CD4-positive, alpha-beta memory T cell (primary cell): ENCODE results near the gene ELOVL6. TPM values are rescaled to one million over a fixed set of nuclear protein-coding genes. Genes with fewer than 3 reads are reported as not detected.

ENCODE experiments used
- CTCF ChIA-PET: fragments of 350-600 bp; sonication (Branson Sonifier 250); formaldehyde crosslinking; loops from one replicate; lab custom pipeline; 2021; ENCODE audit warnings: inconsistent platforms; ENCODE audit not compliant: partially characterized antibody; lab: Charles Lee
- POLR2A ChIA-PET: fragments of 350-600 bp; sonication (Branson Sonifier 250); formaldehyde crosslinking; loops from one replicate; lab custom pipeline; 2021; ENCODE audit not compliant: partially characterized antibody; lab: Charles Lee
- DNase-seq, 5 donors: peaks; one replicate each; pipeline versions ENCODE4 v3.0.0 to v3.0.0-alpha.2; 2020 to 2022; ENCODE audit warnings: mixed read lengths in 1 of 5
- H3K27ac ChIP-seq: one replicate; pipeline ENCODE4 v1.7.0; 2013; ENCODE audit warnings: low read depth, low read length
- H3K27me3 ChIP-seq: 2 replicates; pipeline ENCODE4 v1.7.0; 2013; ENCODE audit warnings: mild to moderate bottlenecking, low read length, moderate library complexity; ENCODE audit not compliant: insufficient read depth
- H3K36me3 ChIP-seq: 2 replicates; pipeline ENCODE4 v1.7.0; 2013; ENCODE audit warnings: mild to moderate bottlenecking, low read length, moderate library complexity; ENCODE audit not compliant: insufficient read depth
- H3K4me1 ChIP-seq: 2 replicates; pipeline ENCODE4 v1.7.0; 2013; ENCODE audit warnings: mild to moderate bottlenecking, low read length, moderate library complexity; ENCODE audit not compliant: insufficient read depth
- H3K4me3 ChIP-seq, 2 donors: one replicate each; pipeline ENCODE4 v1.7.0; 2013; ENCODE audit warnings: low read length in 2 of 2, mild to moderate bottlenecking in 1 of 2
- H3K9me3 ChIP-seq, 2 donors: one replicate each; pipeline ENCODE4 v1.7.0; 2013; ENCODE audit warnings: low read length in 2 of 2, control low read depth in 1 of 2; ENCODE audit not compliant: control insufficient read depth in 1 of 2
- H3K27ac Mint-ChIP-seq, 7 donors: one replicate each; pipeline ENCODE4 v1.8.0; 2020 to 2021; ENCODE audit warnings: mixed read lengths in 7 of 7, mild to moderate bottlenecking in 6 of 7, inconsistent platforms in 3 of 7, moderate library complexity in 3 of 7
- H3K27me3 Mint-ChIP-seq, 2 donors: one replicate each; pipeline ENCODE4 v1.8.0; 2020 to 2021; ENCODE audit warnings: mixed read lengths in 2 of 2
- H3K36me3 Mint-ChIP-seq, 2 donors: one replicate each; pipeline ENCODE4 v1.8.0; 2020 to 2021; ENCODE audit warnings: mixed read lengths in 2 of 2, inconsistent platforms in 1 of 2, mild to moderate bottlenecking in 1 of 2
- H3K4me1 Mint-ChIP-seq, 4 donors: one replicate each; pipeline ENCODE4 v1.8.0; 2020 to 2021; ENCODE audit warnings: mixed read lengths in 4 of 4, mild to moderate bottlenecking in 1 of 4
- H3K4me3 Mint-ChIP-seq, 8 donors: one replicate each; pipeline ENCODE4 v1.8.0; 2020 to 2021; ENCODE audit warnings: mixed read lengths in 8 of 8, mild to moderate bottlenecking in 7 of 8, moderate library complexity in 6 of 8, inconsistent platforms in 3 of 8
- H3K9me3 Mint-ChIP-seq, 8 donors: one replicate each; pipeline ENCODE4 v1.8.0; 2020 to 2021; ENCODE audit warnings: mixed read lengths in 8 of 8, mild to moderate bottlenecking in 5 of 8, inconsistent platforms in 3 of 8, moderate library complexity in 1 of 8
- intact Hi-C: fragments of 100-400 bp; cut with micrococcal nuclease; formaldehyde crosslinking; loops from one replicate; pipeline ENCODE4 v1.15.1; 2023
- polyA plus RNA-seq, 2 donors: library from polyadenylated mRNA; unstranded; fragments of 300-500 nt; fragmentation: Illumina TruSeq; gene quantifications; one replicate each; pipeline ENCODE4 v1.2.3, GENCODE V29; 2021
- total RNA-seq, 2 experiments: library from RNA; stranded (reverse); gene quantifications; one replicate each; pipeline ENCODE4 v1.2.3, GENCODE V29; 2021

ELOVL6 gene
- total and polyA plus RNA-seq, 4 experiments from 2014 or later: 1.1 to 3.4 (median 2.3) TPM

DNA sequence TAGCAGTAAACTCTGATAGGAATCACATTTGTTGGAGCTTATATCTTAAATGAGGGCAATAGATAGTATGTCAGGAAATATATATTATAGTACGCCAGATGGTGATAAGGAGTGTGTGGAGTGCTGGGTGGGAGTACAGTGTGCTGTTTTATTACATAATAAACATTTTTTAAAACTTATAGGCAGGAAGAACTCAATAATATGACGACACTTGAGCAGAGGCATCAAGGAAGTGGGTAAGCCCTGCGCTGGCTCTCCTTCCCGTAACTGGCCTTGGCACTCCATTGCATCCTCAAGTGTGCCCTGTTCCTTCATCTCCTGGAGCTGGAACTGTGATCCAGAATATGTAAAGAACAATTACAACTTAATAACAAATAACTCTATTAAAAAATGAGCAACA lies 123.8 kb downstream of the ELOVL6 start:
- H3K9me3 ChIP-seq: no peaks in the 10 kb centered on the region
- intact Hi-C loops: no loop called here
- peaks cover 0 to 1% of the 10 kb centered on the region in 2 donors for H3K27me3 Mint-ChIP-seq
- H3K4me1 ChIP-seq: no peaks in the 10 kb centered on the region
- H3K27ac Mint-ChIP-seq: no peak overlapping the region
- DNase-seq: no peak
- no peak overlapping the region for H3K4me3 ChIP-seq
- no peaks in the 10 kb centered on the region for H3K36me3 ChIP-seq
- CTCF ChIA-PET: interaction anchor here (0.8 kb wide), 1 partner anchor 10 kb away, joined by 3 read pairs; no protein-coding TSS in a partner anchor
- H3K4me1 Mint-ChIP-seq: peaks cover 0 to 5% (median under 1%) of the 10 kb centered on the region in 4 donors
- H3K36me3 Mint-ChIP-seq: peaks cover 4 to 11% of the 10 kb centered on the region in 2 donors
- H3K27me3 ChIP-seq: no peaks in the 10 kb centered on the region
- H3K27ac ChIP-seq: no peak overlapping the region
- no peak overlapping the region for H3K4me3 Mint-ChIP-seq
- POLR2A ChIA-PET: no interaction called here
- peaks cover 0 to 8% (median 2%) of the 10 kb centered on the region in 8 donors for H3K9me3 Mint-ChIP-seq

DNA sequence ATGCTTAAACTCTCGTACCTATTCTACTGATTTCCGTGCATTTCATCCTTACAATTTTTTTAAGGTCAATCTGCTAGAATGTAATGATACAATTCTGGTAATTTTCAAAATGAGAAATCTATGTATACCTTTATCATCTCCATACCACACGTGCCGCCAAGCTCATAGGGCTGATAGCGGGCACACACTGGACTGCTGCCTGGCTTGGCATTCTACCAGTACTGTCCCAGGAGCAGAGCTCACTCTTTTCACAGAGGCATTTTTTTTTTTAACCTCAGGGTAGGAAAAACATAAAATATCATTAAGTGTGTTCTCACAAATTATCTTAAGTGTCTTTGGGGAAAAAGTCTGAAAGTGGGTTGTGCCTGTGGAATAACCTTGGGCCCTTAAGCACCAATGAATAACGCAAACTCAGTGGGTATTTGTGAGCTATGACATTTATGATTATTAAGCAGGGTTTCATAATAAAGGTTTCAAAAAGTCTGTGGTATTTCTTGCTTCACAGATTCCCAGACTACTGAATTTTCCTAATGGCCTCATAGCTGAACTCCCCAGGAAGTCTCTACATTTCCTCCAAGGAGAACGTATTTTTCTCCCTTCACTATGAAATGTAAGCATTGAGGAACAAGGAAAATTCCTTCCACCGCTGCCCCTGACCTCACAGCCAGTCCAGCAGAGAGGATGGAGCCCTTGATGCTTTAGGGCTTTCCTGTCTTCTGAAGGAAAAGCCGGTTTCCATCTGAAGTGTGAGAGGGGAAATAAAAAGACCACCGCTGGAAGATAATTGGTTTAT lies 125.2 kb downstream of the ELOVL6 start:
- Histone ChIP-seq H3K4me3 (no peak overlapping the region), H3K4me1 (no peaks in the 10 kb centered on the region), H3K27me3 (no peaks in the 10 kb centered on the region), H3K9me3 (no peaks in the 10 kb centered on the region), H3K36me3 (no peaks in the 10 kb centered on the region), H3K27ac (no peak overlapping the region)
- H3K4me1 Mint-ChIP-seq: peaks cover 0 to 5% (median under 1%) of the 10 kb centered on the region in 4 donors
- no peak for DNase-seq
- intact Hi-C loops: no loop called here
- H3K27ac Mint-ChIP-seq: no peak overlapping the region
- peaks cover 0 to 8% (median 0%) of the 10 kb centered on the region in 8 donors for H3K9me3 Mint-ChIP-seq
- ChIA-PET POLR2A (no interaction called here), CTCF (no interaction called here)
- H3K4me3 Mint-ChIP-seq: no peak overlapping the region
- no peaks in the 10 kb centered on the region for H3K27me3 Mint-ChIP-seq
- H3K36me3 Mint-ChIP-seq: peaks cover 0 to 4% of the 10 kb centered on the region in 2 donors

DNA sequence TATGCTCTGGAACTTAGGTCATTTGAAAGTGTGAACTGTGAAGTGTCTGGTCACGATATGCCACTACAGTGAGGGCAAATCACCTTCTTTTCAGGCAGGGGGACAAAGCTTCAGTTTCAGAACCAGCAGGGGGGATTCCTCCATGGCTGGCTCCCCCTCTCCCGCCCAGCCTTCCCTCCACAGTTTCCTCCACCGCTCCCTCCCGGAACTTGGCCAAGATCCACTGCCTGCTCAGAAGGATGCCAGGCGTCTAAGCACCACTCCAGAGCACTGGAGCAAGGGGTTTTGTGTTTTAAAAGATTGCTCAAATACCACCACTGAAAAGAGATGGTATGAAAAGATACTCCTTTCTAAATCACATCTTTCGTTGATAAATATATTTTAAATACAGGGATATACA lies 126.9 kb downstream of the ELOVL6 start:
- Mint-ChIP-seq H3K27ac (no peak overlapping the region), H3K4me1 (peaks cover 0 to under 1% (median under 1%) of the 10 kb centered on the region in 4 donors), H3K4me3 (no peak overlapping the region), H3K36me3 (peaks cover 0 to 4% of the 10 kb centered on the region in 2 donors), H3K27me3 (no peaks in the 10 kb centered on the region), H3K9me3 (peaks cover 0 to 5% (median 0%) of the 10 kb centered on the region in 8 donors)
- Histone ChIP-seq H3K4me3 (no peak overlapping the region), H3K4me1 (no peaks in the 10 kb centered on the region), H3K27ac (no peak overlapping the region), H3K27me3 (no peaks in the 10 kb centered on the region), H3K36me3 (no peaks in the 10 kb centered on the region), H3K9me3 (no peaks in the 10 kb centered on the region)
- intact Hi-C loops: no loop called here
- ChIA-PET CTCF (interaction anchor here (2.4 kb wide), 1 partner anchor 22 kb away, joined by 9 read pairs; no protein-coding TSS in a partner anchor), POLR2A (no interaction called here)
- DNase-seq: no peak

DNA sequence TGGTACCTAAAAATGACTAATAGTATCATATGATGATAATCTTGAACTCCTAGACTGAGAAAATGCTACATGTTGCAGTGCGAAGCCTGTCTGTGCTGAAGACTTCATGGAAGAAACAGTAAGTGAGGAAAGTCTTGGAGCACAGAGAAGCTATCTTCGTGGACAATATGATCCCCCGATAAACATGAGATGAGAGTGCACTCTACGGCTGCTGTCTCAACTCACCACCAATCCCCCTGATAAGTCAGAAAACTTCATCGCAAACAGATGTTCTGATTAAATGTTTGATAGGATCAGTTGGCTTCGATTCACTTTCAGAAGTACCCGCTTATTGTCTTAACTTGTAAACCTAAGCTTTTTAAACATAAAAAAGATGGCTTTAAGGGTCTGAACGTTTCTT lies 130.2 kb downstream of the ELOVL6 start:
- intact Hi-C loops: no loop called here
- H3K27ac ChIP-seq: no peak overlapping the region
- no peaks in the 10 kb centered on the region for H3K9me3 ChIP-seq
- no peak overlapping the region for H3K4me3 ChIP-seq
- Mint-ChIP-seq H3K9me3 (no peaks in the 10 kb centered on the region), H3K4me3 (no peak overlapping the region), H3K27ac (no peak overlapping the region), H3K27me3 (no peaks in the 10 kb centered on the region), H3K4me1 (no peaks in the 10 kb centered on the region), H3K36me3 (no peaks in the 10 kb centered on the region)
- H3K36me3 ChIP-seq: no peaks in the 10 kb centered on the region
- ChIA-PET CTCF (interaction anchor here (3.2 kb wide), 1 partner anchor 18 kb away, joined by 12 read pairs; no protein-coding TSS in a partner anchor), POLR2A (no interaction called here)
- H3K4me1 ChIP-seq: no peaks in the 10 kb centered on the region
- no peaks in the 10 kb centered on the region for H3K27me3 ChIP-seq
- DNase-seq: no peak

DNA sequence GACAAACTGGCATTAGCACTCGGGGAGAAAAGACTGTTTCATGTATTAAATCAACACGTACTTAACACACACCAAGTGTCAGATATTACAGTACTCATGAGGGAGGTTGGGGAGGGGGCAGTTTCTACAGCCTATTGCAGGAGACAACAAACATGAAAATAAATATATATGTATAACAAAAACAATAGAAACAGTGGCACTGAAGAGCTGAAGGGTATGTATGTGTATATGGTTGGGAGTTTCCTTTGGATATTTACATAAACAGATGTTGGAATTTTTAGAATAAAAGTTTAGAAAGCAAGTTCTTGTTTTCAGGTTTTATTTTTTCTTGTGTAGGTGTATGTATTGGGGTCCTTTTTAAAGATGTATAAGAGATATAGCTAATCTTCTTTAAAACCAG lies 133.5 kb downstream of the ELOVL6 start:
- H3K4me3 Mint-ChIP-seq: no peak overlapping the region
- intact Hi-C loops: no loop called here
- H3K36me3 Mint-ChIP-seq: no peaks in the 10 kb centered on the region
- no peaks in the 10 kb centered on the region for H3K9me3 Mint-ChIP-seq
- no peak overlapping the region for H3K4me3 ChIP-seq
- ChIA-PET CTCF (interaction anchor here (0.5 to 2.0 kb wide), 4 partner anchors 9 to 145 kb away, joined by 3 to 7 read pairs (median 4); no protein-coding TSS in a partner anchor), POLR2A (no interaction called here)
- DNase-seq: no peak
- no peaks in the 10 kb centered on the region for H3K9me3 ChIP-seq
- no peaks in the 10 kb centered on the region for H3K27me3 Mint-ChIP-seq
- peaks cover 13% of the 10 kb centered on the region for H3K4me1 ChIP-seq
- H3K27me3 ChIP-seq: no peaks in the 10 kb centered on the region
- no peak overlapping the region for H3K27ac ChIP-seq
- peaks cover 10 to 18% (median 13%) of the 10 kb centered on the region in 4 donors for H3K4me1 Mint-ChIP-seq
- H3K36me3 ChIP-seq: no peaks in the 10 kb centered on the region
- H3K27ac Mint-ChIP-seq: no peak overlapping the region

DNA sequence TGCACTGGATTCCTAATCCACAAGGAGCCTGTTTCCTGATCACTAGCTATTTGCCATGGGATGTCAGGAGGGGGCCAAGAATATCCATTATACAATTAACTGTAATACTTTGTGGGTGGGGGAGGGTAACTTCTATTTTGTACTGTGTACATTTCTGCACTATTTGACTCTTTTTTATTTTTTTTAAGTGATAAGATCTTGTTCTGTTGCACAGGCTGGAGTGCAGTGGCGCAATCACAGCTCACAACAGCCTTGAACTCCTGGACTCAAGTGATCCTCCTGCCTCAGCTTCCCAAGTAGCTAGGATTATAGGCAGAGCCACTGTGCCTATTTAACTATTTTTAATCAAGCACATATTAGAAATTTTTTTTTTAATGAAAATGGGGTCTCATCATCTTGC lies 134.1 kb downstream of the ELOVL6 start:
- no peaks in the 10 kb centered on the region for H3K36me3 ChIP-seq
- no peaks in the 10 kb centered on the region for H3K27me3 ChIP-seq
- H3K9me3 ChIP-seq: no peaks in the 10 kb centered on the region
- H3K4me1 ChIP-seq: peaks cover 19% of the 10 kb centered on the region
- H3K4me3 ChIP-seq: no peak overlapping the region
- intact Hi-C loops: no loop called here
- no peak overlapping the region for H3K27ac Mint-ChIP-seq
- no peak overlapping the region for H3K4me3 Mint-ChIP-seq
- no peaks in the 10 kb centered on the region for H3K27me3 Mint-ChIP-seq
- H3K36me3 Mint-ChIP-seq: no peaks in the 10 kb centered on the region
- peaks cover 17 to 24% (median 19%) of the 10 kb centered on the region in 4 donors for H3K4me1 Mint-ChIP-seq
- DNase-seq: no peak
- ChIA-PET CTCF (interaction anchor here (0.9 to 2.0 kb wide), 4 partner anchors 9 to 58 kb away, joined by 3 to 7 read pairs (median 4); no protein-coding TSS in a partner anchor), POLR2A (no interaction called here)
- no peak overlapping the region for H3K27ac ChIP-seq
- H3K9me3 Mint-ChIP-seq: no peaks in the 10 kb centered on the region

DNA sequence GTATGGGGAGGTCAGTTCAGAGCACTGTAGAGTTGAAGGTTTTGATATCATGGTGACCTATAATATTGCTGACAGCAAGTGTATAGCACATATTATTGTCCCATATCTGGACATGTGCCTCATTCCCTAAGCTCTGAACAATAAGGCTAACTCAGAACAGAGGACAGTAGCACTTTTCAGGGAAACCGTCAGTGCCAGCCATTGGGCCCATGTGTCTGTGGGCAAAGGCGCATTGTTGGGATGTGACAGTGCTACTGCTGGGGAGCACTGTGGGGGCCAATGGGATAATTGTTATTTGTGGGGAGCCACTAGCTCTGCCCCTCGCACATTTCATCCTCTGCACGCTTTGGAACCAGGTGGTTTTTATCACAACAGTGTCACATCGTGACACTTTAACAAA lies 136.2 kb downstream of the ELOVL6 start:
- H3K9me3 ChIP-seq: no peaks in the 10 kb centered on the region
- intact Hi-C loops: no loop called here
- CTCF ChIA-PET: interaction anchor here (1.2 to 1.5 kb wide), 2 partner anchors 10 to 12 kb away, joined by 5 to 7 read pairs; no protein-coding TSS in a partner anchor
- Mint-ChIP-seq H3K36me3 (no peaks in the 10 kb centered on the region), H3K27ac (no peak overlapping the region), H3K9me3 (no peaks in the 10 kb centered on the region), H3K4me1 (peaks cover 24 to 37% (median 31%) of the 10 kb centered on the region in 4 donors), H3K27me3 (no peaks in the 10 kb centered on the region), H3K4me3 (no peak overlapping the region)
- no peaks in the 10 kb centered on the region for H3K36me3 ChIP-seq
- H3K27ac ChIP-seq: no peak overlapping the region
- DNase-seq: no peak
- no peaks in the 10 kb centered on the region for H3K27me3 ChIP-seq
- POLR2A ChIA-PET: no interaction called here
- no peak overlapping the region for H3K4me3 ChIP-seq
- H3K4me1 ChIP-seq: peaks cover 28% of the 10 kb centered on the region
